ENCODE measurements around the gene SSTR4.

Gene SSTR4

GRCh38 chr20:23037017-23037481, 1.9 kb downstream of the SSTR4 start:
- TF ChIP-seq CTCF (IDR thresholded peaks at IDR 0.05), result no peak

GRCh38 chr20:23039136-23039875, 4.2 kb downstream of the SSTR4 start:
- TF ChIP-seq CTCF (IDR thresholded peaks at IDR 0.05), result no peak

GRCh38 chr20:23039885-23040508, 4.9 kb downstream of the SSTR4 start:
- TF ChIP-seq CTCF (IDR thresholded peaks at IDR 0.05), result no peak

- TF ChIP-seq CTCF (IDR thresholded peaks at IDR 0.05), result no peak
These were observed 7.2 kb downstream of the SSTR4 start for GRCh38 chr20:23042270-23042669.

GRCh38 chr20:23043376-23043775, 8.3 kb downstream of the SSTR4 start:
- TF ChIP-seq CTCF (IDR thresholded peaks at IDR 0.05), result no peak

GRCh38 chr20:23046431-23046830, 11.3 kb downstream of the SSTR4 start:
- TF ChIP-seq CTCF (IDR thresholded peaks at IDR 0.05), result no peak

GRCh38 chr20:23047001-23047737, 12.1 kb downstream of the SSTR4 start:
- no peak for TF ChIP-seq CTCF (IDR thresholded peaks at IDR 0.05)

All from LNCAP (cell line).